ENCODE measurements around the gene EHD4.

- TF ChIP-seq POLR2A (IDR thresholded peaks at IDR 0.05), result no peak
- TF ChIP-seq CTCF (IDR thresholded peaks at IDR 0.05), result no peak
Observed at GRCh38 chr15:41880156-41880877, 92.0 kb downstream of the EHD4 start.
